Esophagus squamous epithelium (tissue), 5 donors: ENCODE results near the gene TAS1R2. TPM values are rescaled to one million over a fixed set of nuclear protein-coding genes. Genes with fewer than 3 reads are reported as not detected.

ENCODE experiments used
- DNase-seq: peaks from one replicate; lab custom pipeline; 2025; lab: John Stamatoyannopoulos, UW
- H3K27ac ChIP-seq, 4 donors: fragments of 200-600 bp; sonication (generic); one replicate each; pipeline ENCODE4 v1.5.1; 2016 to 2019; ENCODE audit warnings: mild to moderate bottlenecking in 1 of 4
- H3K27me3 ChIP-seq, 4 donors: fragments of 200-600 bp; sonication (generic); 1 replicate in 3 of 4; 2 replicates in 1 of 4; pipeline versions ENCODE4 v1.5.1 to v1.6.0; 2017 to 2021; ENCODE audit warnings: antibody characterized with exemption in 1 of 4
- H3K36me3 ChIP-seq, 3 donors: fragments of 200-600 bp; sonication (generic); one replicate each; pipeline ENCODE4 v1.5.1; 2016 to 2019
- H3K4me1 ChIP-seq, 3 donors: fragments of 200-600 bp; sonication (generic); one replicate each; pipeline ENCODE4 v1.5.1; 2017 to 2019
- H3K4me3 ChIP-seq, 4 donors: fragments of 200-600 bp; sonication (generic); 1 replicate in 3 of 4; 2 replicates in 1 of 4; pipeline ENCODE4 v1.5.1; 2016 to 2019; ENCODE audit warnings: mild to moderate bottlenecking in 2 of 4, moderate library complexity in 1 of 4
- H3K9me3 ChIP-seq, 3 donors: fragments of 200-600 bp; sonication (generic); one replicate each; pipeline ENCODE4 v1.5.1; 2016 to 2019
- CTCF ChIP-seq, 6 experiments: fragments of 450-650 bp in 4 of 6; fragments of 200-600 bp in 2 of 6; sonication (generic) in 2 of 6; IDR thresholded peaks; one replicate each; pipeline ENCODE4 v1.5.1; 2016 to 2019; ENCODE audit warnings: antibody characterized with exemption in 6 of 6, mild to moderate bottlenecking in 4 of 6, moderate library complexity in 4 of 6
- POLR2A ChIP-seq, 4 donors: fragments of 450-650 bp; IDR thresholded peaks; one replicate each; pipeline ENCODE4 v1.6.1; 2017; ENCODE audit warnings: antibody characterized with exemption in 4 of 4, mild to moderate bottlenecking in 4 of 4, moderate library complexity in 3 of 4
- WGBS, 2 donors: methylation state at CpG; one replicate each; pipeline ENCODE4 v1.1.5; 2018; 5-methylcytosine and 5-hydroxymethylcytosine counted together
- intact Hi-C: fragments of 100-400 bp; cut with DNase I; formaldehyde crosslinking; loops from one replicate; pipeline ENCODE4 v1.15.0; 2022
- total RNA-seq, 4 donors: library from RNA; depleted of rRNA; stranded (reverse); fragments of >200 nt; gene quantifications; one replicate each; pipeline ENCODE4 v1.1.0, GENCODE V29; 2016
- donor health status: DM: yes; HTN: yes; CAD: no.

The TAS1R2 gene
- total RNA-seq, 4 donors from 2014 or later, result not detected

DNA sequence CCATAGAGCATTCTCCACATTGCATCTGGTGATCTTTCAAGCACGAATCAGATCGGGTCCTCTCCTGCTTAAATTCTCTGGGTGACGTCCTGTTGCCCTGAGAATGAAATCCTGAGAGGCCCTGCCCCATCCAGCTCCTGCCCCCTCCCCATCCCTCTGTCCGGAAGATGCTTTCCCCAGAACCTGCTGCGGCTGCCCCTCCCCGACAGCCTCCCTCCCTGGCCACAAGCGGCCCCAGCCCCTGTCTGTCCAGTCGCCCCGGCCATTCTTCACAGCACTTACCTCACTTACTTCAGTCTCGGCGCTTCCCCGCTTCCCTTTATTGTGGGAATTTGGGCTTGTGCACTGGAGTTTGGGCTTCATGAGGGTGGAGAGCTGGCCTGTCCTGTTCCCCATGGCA, 40.3 kb downstream of the TAS1R2 start:
- H3K4me3 ChIP-seq, result no peak overlapping the region
- H3K27me3 ChIP-seq, result peaks cover 0 to 74% (median 2%) of the 10 kb centered on the region in 4 donors
- no peak for DNase-seq
- TF ChIP-seq CTCF (IDR thresholded peaks at IDR 0.05) (no peak), POLR2A (IDR thresholded peaks at IDR 0.05) (no peak)
- no peak overlapping the region for H3K27ac ChIP-seq
- peaks cover 0 to 5% (median 0%) of the 10 kb centered on the region in 3 donors for H3K4me1 ChIP-seq
- 22 to 32% methylated on average over 8 to 11 of the region's 12 CpGs for WGBS, 2 donors
- intact Hi-C loops, result no loop called here
- H3K9me3 ChIP-seq, result no peaks in the 10 kb centered on the region
- H3K36me3 ChIP-seq, result no peaks in the 10 kb centered on the region

GRCh38 chr1:18817795-18818435, 41.5 kb downstream of the TAS1R2 start:
- Histone ChIP-seq H3K27me3 (peaks cover 0 to 80% (median 2%) of the 10 kb centered on the region in 4 donors), H3K4me3 (no peak overlapping the region), H3K9me3 (no peaks in the 10 kb centered on the region), H3K4me1 (peaks cover 0 to 5% (median 0%) of the 10 kb centered on the region in 3 donors), H3K27ac (no peak overlapping the region), H3K36me3 (no peaks in the 10 kb centered on the region)
- intact Hi-C loops, result no loop called here
- WGBS, 2 donors, result 53 to 56% methylated on average over 17 to 22 of the region's 22 CpGs
- TF ChIP-seq CTCF (IDR thresholded peaks at IDR 0.05), result no peak
- no peak for DNase-seq

DNA sequence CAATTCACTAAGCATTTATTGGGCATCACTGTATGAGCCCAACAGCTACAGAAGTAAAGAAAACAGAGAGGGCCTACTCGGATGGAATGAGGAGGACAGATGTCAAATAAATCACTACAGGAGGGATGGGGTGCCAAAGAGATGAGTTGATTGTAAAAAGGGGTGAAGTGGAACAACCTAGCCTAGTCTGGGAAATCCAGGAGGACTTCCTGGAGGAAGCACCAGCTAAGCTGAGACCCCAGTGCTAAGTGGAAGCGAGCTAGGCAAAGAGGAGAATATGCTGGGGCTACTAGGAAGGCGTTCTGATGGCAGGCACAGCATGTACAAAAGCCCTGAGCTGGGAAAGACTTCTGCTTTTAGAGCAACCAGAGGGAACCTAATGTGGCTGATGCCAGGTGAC, 42.1 kb downstream of the TAS1R2 start:
- Histone ChIP-seq H3K27ac (no peak overlapping the region), H3K36me3 (no peaks in the 10 kb centered on the region), H3K9me3 (no peaks in the 10 kb centered on the region), H3K27me3 (peaks cover 0 to 80% (median 2%) of the 10 kb centered on the region in 4 donors), H3K4me1 (peaks cover 0 to 5% (median 0%) of the 10 kb centered on the region in 3 donors), H3K4me3 (no peak overlapping the region)
- no peak for DNase-seq
- intact Hi-C loops, result no loop called here
- no peak for TF ChIP-seq CTCF (IDR thresholded peaks at IDR 0.05)
- TF ChIP-seq POLR2A (IDR thresholded peaks at IDR 0.05), result no peak
- 61 to 67% methylated on average over 3 of the region's 3 CpGs for WGBS, 2 donors

- no peak for DNase-seq
These were observed 42.7 kb downstream of the TAS1R2 start for GRCh38 chr1:18816808-18817207.

More at GRCh38 chr1:18816808-18817207, 42.7 kb downstream of the TAS1R2 start:
- WGBS, 2 donors, result 33 to 52% methylated on average over 2 of the region's 2 CpGs
- no peak overlapping the region for H3K27ac ChIP-seq
- intact Hi-C loops, result no loop called here
- peaks cover 0 to 5% (median 0%) of the 10 kb centered on the region in 3 donors for H3K4me1 ChIP-seq
- H3K9me3 ChIP-seq, result no peaks in the 10 kb centered on the region
- no peaks in the 10 kb centered on the region for H3K36me3 ChIP-seq
- H3K27me3 ChIP-seq, result peaks cover 0 to 79% (median 2%) of the 10 kb centered on the region in 4 donors
- TF ChIP-seq CTCF (IDR thresholded peaks at IDR 0.05), result no peak
- H3K4me3 ChIP-seq, result no peak overlapping the region
